Endothelial cell of umbilical vein (primary cell): ENCODE results near the gene TFPI2. TPM values are rescaled to one million over a fixed set of nuclear protein-coding genes. Genes with fewer than 3 reads are reported as not detected.

Source experiments
- BruUV-seq: library from RNA; stranded (reverse); fragments of 400-500 nt; replicated peaks from 2 replicates; lab custom pipeline; 2021; lab: Mats Ljungman, UMichigan
- CTCF ChIA-PET: fragments of 300-600, 350-600 bp; sonication (Branson Sonifier 250); formaldehyde crosslinking; loops from one replicate; lab custom pipeline; 2021; ENCODE audit warnings: antibody characterized with exemption, inconsistent platforms; lab: Charles Lee
- POLR2A ChIA-PET: fragments of 300-600, 350-600 bp; sonication (Branson Sonifier 250); formaldehyde crosslinking; loops from one replicate; lab custom pipeline; 2021; ENCODE audit warnings: antibody characterized with exemption, inconsistent platforms; lab: Charles Lee
- DNase-seq: peaks from one replicate; pipeline ENCODE4 v3.0.0-alpha.2; 2011; ENCODE audit warnings: low read depth, low spot score
- FAIRE-seq: peaks from 2 replicates; lab custom pipeline; 2011; peaks lifted over from hg19 to GRCh38; lab: Jason Lieb, UNC
- H2AFZ ChIP-seq: 2 replicates; pipeline ENCODE4 v1.6.0; 2012; ENCODE audit warnings: low read depth, low read length, control low read depth, inconsistent platforms
- H3K27ac ChIP-seq: 2 replicates; pipeline ENCODE4 v1.5.1; 2011; ENCODE audit warnings: low read depth, mild to moderate bottlenecking, control low read depth, low read length, moderate library complexity; ENCODE audit not compliant: insufficient read depth
- H3K27me3 ChIP-seq, 2 experiments: 2 replicates each; pipeline versions ENCODE4 v1.6.0 to v1.6.1; 2011; ENCODE audit warnings: low read length in 2 of 2, mixed read lengths in 1 of 2; ENCODE audit not compliant: control insufficient read depth in 2 of 2, insufficient read depth in 2 of 2
- H3K36me3 ChIP-seq, 2 experiments: 2 replicates in 1 of 2; 3 replicates in 1 of 2; pipeline ENCODE4 v1.5.1; 2011; ENCODE audit warnings: low read length in 2 of 2, mild to moderate bottlenecking in 1 of 2, moderate library complexity in 1 of 2; ENCODE audit not compliant: control insufficient read depth in 2 of 2, insufficient read depth in 2 of 2; ENCODE audit errors: extremely low read depth in 1 of 2
- H3K4me1 ChIP-seq: 3 replicates; pipeline ENCODE4 v1.5.1; 2011; ENCODE audit warnings: mild to moderate bottlenecking, low read length; ENCODE audit not compliant: control insufficient read depth, insufficient read depth; ENCODE audit errors: extremely low read depth
- H3K4me2 ChIP-seq: 2 replicates; pipeline ENCODE4 v1.6.1; 2011; ENCODE audit warnings: low read length, control low read depth, mixed read lengths; ENCODE audit not compliant: insufficient read depth
- H3K4me3 ChIP-seq, 3 experiments: fragments of 200-600 bp in 1 of 3; sonication (generic), shearing (Covaris generic) in 1 of 3; replicated peaks in 1 of 3; 2 replicates each; pipeline ENCODE4 v1.5.1; 2011 to 2016; ENCODE audit warnings: control low read depth in 3 of 3, low read length in 3 of 3, mild to moderate bottlenecking in 2 of 3, inconsistent platforms in 1 of 3, low read depth in 1 of 3, moderate library complexity in 1 of 3; ENCODE audit not compliant: insufficient read depth in 1 of 3
- H3K79me2 ChIP-seq: 2 replicates; pipeline ENCODE4 v1.6.0; 2012; ENCODE audit warnings: low read length, inconsistent platforms; ENCODE audit not compliant: control insufficient read depth, insufficient read depth
- H3K9ac ChIP-seq: replicated peaks from 2 replicates; pipeline ENCODE3; 2011; ENCODE audit warnings: low read length, control low read depth; ENCODE audit not compliant: insufficient read depth; ENCODE audit errors: extremely low read depth
- H3K9me1 ChIP-seq: replicated peaks from 3 replicates; pipeline ENCODE4 v1.6.0; 2011; ENCODE audit warnings: mild to moderate bottlenecking, low read length; ENCODE audit not compliant: control insufficient read depth, insufficient read depth; ENCODE audit errors: extremely low read depth
- H3K9me3 ChIP-seq: replicated peaks from 2 replicates; pipeline ENCODE4 v1.5.1; 2012; ENCODE audit warnings: low read length, inconsistent platforms; ENCODE audit not compliant: control insufficient read depth, insufficient read depth
- H4K20me1 ChIP-seq: replicated peaks from 2 replicates; pipeline ENCODE3; 2011; ENCODE audit warnings: mild to moderate bottlenecking, low read length; ENCODE audit not compliant: control insufficient read depth, insufficient read depth; ENCODE audit errors: extremely low read depth
- CTCF ChIP-seq, 2 donors: IDR thresholded peaks; 1 replicate in 1 of 2; 2 replicates in 1 of 2; pipeline ENCODE4 v1.5.1; 2011; ENCODE audit warnings: low read length in 2 of 2, mild to moderate bottlenecking in 2 of 2, moderate library complexity in 2 of 2, control low read depth in 1 of 2, inconsistent platforms in 1 of 2, low read depth in 1 of 2; ENCODE audit not compliant: insufficient read depth in 1 of 2; ENCODE audit errors: extremely low read depth in 1 of 2
- EZH2 ChIP-seq: IDR thresholded peaks from 2 replicates; pipeline ENCODE4 v1.6.1; 2012; ENCODE audit warnings: borderline replicate concordance, low read depth, mild to moderate bottlenecking, moderate library complexity, low read length, inconsistent platforms; ENCODE audit not compliant: severe bottlenecking
- FOS ChIP-seq: IDR thresholded peaks from 2 replicates; pipeline ENCODE4 v1.6.1; 2011; ENCODE audit warnings: mild to moderate bottlenecking, low read length, moderate library complexity, borderline replicate concordance; ENCODE audit not compliant: insufficient read depth
- JUN ChIP-seq: IDR thresholded peaks from 2 replicates; pipeline ENCODE4 v1.6.1; 2011; ENCODE audit warnings: borderline replicate concordance, low read depth; ENCODE audit not compliant: insufficient read length, insufficient read depth
- MAX ChIP-seq: IDR thresholded peaks from 2 replicates; pipeline ENCODE4 v1.6.1; 2011; ENCODE audit not compliant: insufficient read depth, insufficient read length
- MYC ChIP-seq: IDR thresholded peaks from one replicate; pipeline ENCODE4 v1.6.1; 2011; ENCODE audit warnings: mild to moderate bottlenecking, low read depth, low read length
- POLR2A ChIP-seq: IDR thresholded peaks from 2 replicates; pipeline ENCODE4 v1.6.1; 2012; ENCODE audit warnings: low read depth, mild to moderate bottlenecking, control low read depth, low read length
- POLR2AphosphoS5 ChIP-seq: IDR thresholded peaks from 2 replicates; pipeline ENCODE4 v1.6.1; 2012; ENCODE audit warnings: low read depth, mild to moderate bottlenecking, control low read depth, low read length, moderate library complexity; ENCODE audit not compliant: insufficient read depth
- dilution Hi-C: fragments of 300-500 bp; cut with MboI; formaldehyde crosslinking; loops from one replicate; pipeline ENCODE4 v1.15.0; 2019; ENCODE audit warnings: low sequenced_read_pairs; ENCODE audit not compliant: extremely low pct_ligation_motif_present
- intact Hi-C: fragments of 100-400 bp; cut with micrococcal nuclease; formaldehyde crosslinking; loops from one replicate; pipeline ENCODE4 v1.10.0; 2022
- polyA plus RNA-seq, 4 experiments: library from polyadenylated mRNA; depleted of rRNA in 3 of 4; stranded (reverse) in 3 of 4; unstranded in 1 of 4; fragments of >200 nt; gene quantifications; 2 replicates each; pipeline versions ENCODE4 v1.2.1 to v1.2.3, GENCODE V29; 2011 to 2012; ENCODE audit warnings: missing spikeins in 1 of 4
- total RNA-seq: library from RNA; stranded (reverse); gene quantifications from 2 replicates; pipeline ENCODE4 v1.2.3, GENCODE V29; 2021

TFPI2 gene
- total and polyA plus RNA-seq, 2 donors (not counting 3 experiments of a cell fraction or from before 2014, with no cell fraction given): 49.9 to 65.9 TPM

DNA sequence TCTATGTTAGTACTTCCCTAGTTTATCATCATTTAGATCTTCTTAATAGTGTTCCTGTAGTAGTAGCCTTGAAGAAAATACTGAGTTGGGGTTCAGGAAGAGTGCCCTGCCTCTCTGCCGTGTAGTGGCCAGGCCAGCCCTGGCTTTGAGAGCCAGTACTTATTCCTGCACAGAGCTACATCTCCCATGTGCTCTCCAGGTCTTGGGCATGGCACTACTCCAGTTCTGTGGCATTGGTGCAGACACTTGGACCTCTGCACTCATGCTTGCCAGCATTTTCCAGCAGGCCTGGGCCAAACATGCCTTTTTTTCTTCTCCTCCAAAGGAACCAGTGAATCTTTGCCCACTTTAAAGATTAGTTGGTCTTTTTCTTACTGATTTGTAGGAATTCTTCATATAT is 36.2 kb upstream of the TFPI2 start:
- POLR2A ChIA-PET: no interaction called here
- peak; percentile 1 for DNase-seq
- Histone ChIP-seq H3K27me3 (no peaks in the 10 kb centered on the region), H3K79me2 (peaks cover 46% of the 10 kb centered on the region), H4K20me1 (peaks cover 5% of the 10 kb centered on the region), H3K9ac (no peak overlapping the region), H2AFZ (no peak overlapping the region), H3K9me1 (no peaks in the 10 kb centered on the region), H3K36me3 (peaks cover 10 to 11% of the 10 kb centered on the region in 2 experiments), H3K9me3 (no peaks in the 10 kb centered on the region), H3K4me3 (no peak overlapping the region), H3K27ac (no peak overlapping the region), H3K4me1 (peaks cover 21% of the 10 kb centered on the region), H3K4me2 (no peak overlapping the region)
- no TSS peak for BruUV-seq
- intact Hi-C loops: no loop called here
- no peak for FAIRE-seq
- TF ChIP-seq FOS (no peak), POLR2A (no peak), MAX (no peak), MYC (no peak), EZH2 (no peak), JUN (no peak), CTCF (IDR thresholded peaks at IDR 0.05; ENCODE audit: extremely low read depth in 1 of 2, insufficient read depth in 1 of 2, low read depth in 1 of 2, low read length in 2 of 2) (no peak), POLR2AphosphoS5 (no peak)
- dilution Hi-C loops: no loop called here
- CTCF ChIA-PET: interaction anchor here (0.8 kb wide), 1 partner anchor 160 kb away, joined by 3 read pairs; no protein-coding TSS in a partner anchor
